ENCODE measurements around the gene SLC16A10.
"Not testable (repeated sequence)": the region's sequence is repeated elsewhere in the genome, so short reads cannot be mapped to it uniquely, and the experiment has no call there.

SLC16A10 gene

DNA sequence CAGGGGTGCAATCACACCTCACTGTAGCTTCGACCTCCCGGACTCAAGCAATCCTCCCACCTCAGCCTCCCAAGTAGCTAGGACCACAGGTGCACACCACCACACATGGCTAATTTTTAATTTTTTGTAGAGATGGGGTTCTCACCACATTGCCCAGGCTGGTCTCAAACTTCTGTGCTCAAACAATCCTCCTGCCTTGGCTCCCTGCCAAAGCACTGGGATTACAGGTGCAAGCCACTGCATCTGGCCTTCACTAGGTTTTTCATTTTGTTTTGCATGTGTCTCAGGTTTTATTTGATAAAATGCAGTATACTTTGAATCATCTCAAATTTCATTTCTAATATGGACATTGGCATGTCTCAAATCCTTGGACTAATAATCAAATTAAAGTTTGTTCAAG, 98.7 kb downstream of the SLC16A10 start:
- no peak for DNase-seq (ENCODE audit: low read depth in 2 of 2)

DNA sequence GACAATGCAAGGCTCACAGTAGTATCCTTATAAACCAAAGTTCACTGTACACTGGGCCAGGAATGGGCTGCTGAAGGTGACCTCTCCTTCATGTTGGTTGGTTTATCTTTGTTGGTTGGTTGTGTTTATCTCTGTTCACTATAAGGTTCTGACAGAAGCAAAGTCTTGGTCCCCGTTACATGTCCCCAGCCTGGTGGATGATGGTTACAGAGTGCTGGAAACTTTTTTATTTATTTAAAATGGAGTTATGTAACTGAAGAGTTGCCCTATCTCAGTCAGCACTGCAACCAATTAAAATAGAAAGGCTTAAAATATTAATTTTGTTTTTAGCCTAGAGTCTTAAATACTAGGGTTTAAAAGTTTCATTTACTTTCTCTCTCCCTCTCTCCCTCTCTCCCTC, 100.6 kb downstream of the SLC16A10 start:
- DNase-seq (ENCODE audit: low read depth in 2 of 2): no peak

DNA sequence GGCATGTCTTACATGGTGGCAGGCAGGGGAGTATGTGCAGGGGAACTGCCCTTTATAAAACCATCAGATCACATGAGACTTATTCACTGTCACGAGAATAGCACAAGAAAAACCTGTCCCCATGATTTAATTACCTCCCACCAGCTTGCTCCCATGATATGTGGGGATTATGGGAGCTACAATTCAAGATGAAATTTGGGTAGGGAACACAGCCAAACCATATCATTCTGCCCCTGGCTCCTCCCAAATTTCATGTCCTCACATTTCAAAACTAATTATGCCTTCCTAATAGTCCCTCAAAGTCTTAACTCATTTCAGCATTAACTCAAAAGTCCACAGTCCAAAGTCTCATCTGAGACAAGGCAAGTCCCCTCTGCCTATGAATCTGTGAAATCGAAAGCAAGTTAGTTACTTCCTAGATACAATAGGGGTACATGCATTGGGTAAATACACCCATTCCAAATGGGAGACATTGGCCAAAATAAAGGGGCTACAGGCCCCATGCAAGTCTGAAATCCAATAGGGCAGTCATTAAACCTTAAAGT, 102.4 kb downstream of the SLC16A10 start:
- not testable (repeated sequence) for DNase-seq (ENCODE audit: low read depth in 2 of 2)

DNA sequence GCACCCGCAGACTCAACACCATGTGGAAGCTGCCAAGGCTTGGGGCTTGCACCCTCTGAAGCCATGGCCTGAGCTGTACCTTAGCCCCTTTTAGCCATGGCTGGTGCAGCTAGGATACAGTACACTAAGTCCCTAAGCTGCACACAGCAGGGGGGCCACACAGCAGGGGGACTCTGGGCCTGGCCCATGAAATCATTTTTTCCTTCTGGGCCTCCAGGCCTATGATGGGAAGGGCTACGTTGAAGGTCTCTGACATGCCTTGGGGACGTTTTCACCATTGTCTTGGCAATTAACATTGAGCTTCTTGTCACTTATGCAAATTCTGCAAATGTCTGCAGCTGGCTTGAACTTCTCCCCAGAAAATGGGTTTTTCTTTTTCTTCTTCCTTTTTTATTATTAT, 103.3 kb downstream of the SLC16A10 start:
- no peak for DNase-seq (ENCODE audit: low read depth in 2 of 2)

DNA sequence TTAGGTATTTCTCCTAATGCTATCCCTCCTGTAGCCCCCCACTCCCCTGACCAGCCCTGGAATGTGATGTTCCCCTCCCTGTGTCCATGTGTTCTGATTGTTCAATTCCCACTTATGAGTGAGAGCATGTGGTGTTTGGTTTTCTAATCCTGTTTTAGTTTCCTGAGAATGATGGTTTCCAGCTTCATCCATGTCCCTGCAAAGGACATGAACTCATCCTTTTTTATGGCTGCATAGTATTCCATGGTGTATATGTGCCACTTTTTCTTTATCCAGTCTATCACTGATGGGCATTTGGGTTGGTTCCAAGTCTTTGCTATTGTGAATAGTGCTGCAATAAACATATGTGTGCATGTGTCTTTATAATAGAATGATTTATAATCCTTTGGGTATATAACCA, 103.8 kb downstream of the SLC16A10 start:
- DNase-seq (ENCODE audit: low read depth in 2 of 2): not testable (repeated sequence)

DNA sequence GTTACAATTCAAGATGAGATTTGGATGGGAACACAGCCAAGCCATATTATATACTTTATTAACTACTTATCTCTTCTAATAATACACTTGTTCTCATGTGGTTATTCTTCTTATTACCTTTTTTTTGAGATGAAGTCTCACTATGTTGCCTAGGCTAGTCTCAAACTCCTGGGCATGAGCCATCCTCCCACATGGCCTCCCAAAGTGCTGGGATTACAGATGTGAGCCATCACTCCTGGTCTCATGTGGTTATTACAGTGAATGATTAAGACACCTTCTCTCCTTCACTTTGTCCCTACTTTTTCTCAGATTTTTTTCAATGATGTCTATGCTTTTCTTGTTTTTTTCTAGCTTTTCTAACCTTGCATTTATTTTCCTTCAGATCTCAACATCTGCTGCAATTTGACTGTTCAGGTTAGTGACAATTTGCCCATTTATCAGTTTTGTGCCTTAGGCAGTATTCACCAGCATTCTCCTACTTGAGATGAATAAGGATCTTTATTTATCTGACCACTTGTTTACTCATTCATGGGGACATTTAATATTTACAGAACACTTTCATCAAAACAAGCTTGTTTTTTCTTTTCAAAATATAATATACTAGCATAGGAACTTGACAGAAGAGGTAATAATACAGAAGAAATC, 105.7 kb downstream of the SLC16A10 start:
- DNase-seq (ENCODE audit: low read depth in 2 of 2): no peak

DNA sequence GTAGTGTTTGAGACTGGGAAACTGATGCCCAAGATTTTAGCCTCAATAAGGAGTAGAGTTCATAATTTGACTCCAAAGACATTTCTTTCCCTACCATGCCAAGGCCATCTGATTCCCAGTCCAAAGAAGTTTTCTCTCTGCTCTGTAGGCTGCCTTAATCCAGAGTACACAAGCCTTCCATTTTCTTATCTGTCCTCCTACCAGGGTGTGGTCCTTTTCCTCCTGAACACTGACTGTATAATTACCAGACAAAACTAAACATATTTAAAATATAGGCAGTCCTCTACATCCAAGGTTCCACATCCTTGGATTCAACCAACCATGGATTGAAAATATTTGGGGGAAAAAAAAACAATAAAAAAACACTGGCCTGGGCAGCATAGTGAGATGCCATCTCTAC, 108.4 kb downstream of the SLC16A10 start:
- no peak for DNase-seq (ENCODE audit: low read depth in 2 of 2)

DNA sequence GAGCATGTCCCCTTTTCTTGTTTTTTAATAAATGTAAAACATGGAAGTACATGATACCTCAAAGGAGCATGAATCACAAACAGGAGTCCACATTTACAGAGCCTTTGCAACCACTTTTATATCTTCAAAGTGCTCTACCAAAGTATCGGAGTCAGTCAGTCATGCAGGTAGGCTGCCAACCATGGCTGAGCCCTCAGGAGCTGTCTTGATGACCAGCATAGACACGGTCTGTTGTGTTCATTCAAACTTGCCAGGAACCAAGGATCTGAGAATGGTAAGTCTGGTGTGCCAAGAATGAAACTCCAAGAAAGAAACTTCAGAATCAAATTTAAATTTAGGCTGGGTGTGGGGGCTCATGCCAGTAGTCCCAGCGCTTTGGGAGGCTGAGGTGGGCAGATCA, 111.5 kb downstream of the SLC16A10 start:
- no peak for DNase-seq (ENCODE audit: low read depth in 2 of 2)

DNA sequence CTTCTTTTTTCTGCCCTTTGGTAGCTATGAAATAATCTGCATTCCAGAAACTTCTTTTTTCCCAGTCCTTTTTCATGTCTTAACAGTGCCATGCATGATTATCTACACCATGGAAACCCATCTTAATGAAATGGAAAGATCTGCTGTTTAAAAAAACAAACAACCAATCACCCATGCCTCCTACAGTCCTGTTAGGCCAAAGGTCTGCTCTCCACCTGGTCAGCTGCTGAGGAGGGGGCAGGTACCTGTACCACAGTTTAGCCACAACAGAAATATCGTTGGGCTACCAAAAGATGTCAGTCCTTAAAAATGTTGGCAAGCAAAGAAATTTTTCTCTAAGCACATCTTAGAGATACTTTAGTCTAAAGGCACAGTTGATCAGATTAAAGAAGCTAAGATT, 112.6 kb downstream of the SLC16A10 start:
- no peak for DNase-seq (ENCODE audit: low read depth in 2 of 2)

DNA sequence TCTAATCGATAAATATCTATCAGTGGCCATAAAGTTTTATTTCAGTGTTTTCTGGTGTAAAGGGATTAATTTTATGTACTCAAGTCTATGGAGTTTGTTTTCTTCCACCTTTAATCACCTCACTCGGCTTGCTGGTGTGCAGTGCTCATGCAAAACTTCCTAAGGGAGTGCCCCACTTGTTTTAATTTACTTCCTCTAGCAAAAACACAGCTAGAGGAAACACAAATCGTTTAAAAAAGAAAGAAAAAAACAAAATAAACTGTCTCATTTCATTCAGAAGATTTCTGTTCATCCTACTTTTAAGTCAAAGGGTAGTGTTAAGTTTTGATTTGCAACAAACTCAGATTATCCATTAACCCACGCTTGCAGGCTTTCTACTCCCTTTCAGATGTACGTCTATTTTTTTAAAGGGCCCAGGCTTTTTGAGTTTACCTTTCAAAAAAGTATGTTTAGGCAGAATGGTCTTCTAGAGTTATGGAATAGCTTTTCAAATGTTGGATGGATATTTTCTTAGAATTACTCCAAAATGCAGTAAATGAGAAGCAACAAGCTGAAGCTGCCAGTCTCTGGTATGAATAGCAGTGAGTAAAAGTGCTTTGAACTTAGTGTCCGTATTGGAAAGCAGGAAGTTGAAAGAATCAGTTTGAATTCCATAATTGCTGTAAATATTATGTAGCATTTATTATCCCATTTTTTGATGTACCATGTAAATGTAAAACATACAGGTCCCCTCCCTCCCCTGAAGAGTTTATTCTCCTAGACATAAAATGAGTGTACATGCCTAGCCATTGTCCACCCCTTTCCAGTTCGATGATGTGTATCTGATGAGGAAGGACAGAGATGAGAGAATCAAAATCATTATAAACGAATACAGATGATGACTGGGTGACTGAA, 113.3 kb downstream of the SLC16A10 start:
- no peak for DNase-seq (ENCODE audit: low read depth in 2 of 2)

DNA sequence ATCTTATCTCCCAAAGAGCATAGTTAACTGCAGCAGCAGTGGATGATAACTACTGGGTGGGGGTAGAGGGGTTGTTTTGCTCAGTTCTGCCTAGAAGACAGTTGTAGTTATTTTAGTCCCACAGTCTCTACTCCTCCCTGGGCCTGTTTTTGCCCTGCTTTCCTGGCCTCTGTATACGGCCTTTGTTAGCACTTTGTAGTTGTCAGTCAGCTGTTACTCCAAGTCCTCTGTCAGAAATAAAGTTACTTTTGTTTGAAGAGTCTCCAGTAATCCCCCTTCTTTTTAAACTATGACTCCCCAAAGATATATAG, 113.9 kb downstream of the SLC16A10 start:
- DNase-seq (ENCODE audit: low read depth in 2 of 2): no peak

DNA sequence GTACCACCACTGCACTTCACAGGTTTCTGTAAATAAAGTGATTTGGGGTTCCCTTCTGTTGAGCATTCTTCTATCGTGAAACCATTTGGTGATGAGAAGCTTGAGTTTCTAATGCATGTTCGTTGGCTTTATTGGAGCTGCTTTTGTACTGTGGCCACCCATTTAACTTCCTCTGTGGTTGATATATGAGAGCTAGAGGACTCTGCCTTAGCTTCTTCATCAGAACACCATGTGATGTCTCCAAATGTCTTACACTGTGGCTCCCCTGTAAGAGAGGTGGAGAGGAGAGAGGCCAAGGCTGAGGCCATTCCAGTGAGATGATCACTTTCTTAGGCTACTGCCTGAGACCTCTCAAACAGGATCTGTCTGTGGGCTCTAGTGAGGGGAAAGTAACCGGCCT, 114.5 kb downstream of the SLC16A10 start:
- no peak for DNase-seq (ENCODE audit: low read depth in 2 of 2)

DNA sequence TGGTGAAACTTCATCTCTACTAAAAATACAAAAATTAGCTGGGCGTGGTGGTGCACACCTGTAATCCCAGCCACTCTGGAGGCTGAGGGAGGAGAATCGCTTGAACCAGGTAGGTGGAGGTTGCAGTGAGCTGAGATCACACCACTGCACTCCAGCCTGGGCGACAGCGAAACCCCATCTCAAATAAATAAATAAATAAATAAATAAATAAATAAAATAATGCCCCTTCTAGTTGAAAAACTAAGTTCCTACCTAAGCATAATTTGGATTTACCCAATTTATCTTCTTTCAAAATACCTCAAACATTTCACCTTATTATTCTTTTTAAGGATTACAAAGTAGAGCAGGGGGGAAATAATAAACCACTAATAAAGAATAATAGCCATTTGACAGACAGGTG, 116.2 kb downstream of the SLC16A10 start:
- DNase-seq (ENCODE audit: low read depth in 2 of 2): not testable (repeated sequence)

DNA sequence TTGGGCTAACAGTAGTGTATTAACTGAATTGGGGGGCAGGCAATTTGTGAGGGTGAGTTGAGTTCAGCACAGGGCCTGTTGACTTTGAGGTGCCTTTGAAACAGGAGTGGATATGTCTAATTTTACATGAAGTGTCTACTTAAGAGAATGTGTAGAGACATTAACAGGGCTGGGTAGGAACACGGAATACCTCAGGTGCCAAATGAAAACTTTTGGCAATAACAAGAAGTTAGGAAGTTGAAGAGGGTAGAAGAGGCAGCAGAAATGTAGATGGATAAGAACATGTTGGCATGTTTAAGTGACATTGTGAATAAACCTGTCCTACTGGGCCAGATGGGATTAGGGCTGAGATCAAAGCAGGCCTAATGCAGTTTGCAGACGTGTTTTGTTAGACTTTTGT, 117.0 kb downstream of the SLC16A10 start:
- no peak for DNase-seq (ENCODE audit: low read depth in 2 of 2)

DNA sequence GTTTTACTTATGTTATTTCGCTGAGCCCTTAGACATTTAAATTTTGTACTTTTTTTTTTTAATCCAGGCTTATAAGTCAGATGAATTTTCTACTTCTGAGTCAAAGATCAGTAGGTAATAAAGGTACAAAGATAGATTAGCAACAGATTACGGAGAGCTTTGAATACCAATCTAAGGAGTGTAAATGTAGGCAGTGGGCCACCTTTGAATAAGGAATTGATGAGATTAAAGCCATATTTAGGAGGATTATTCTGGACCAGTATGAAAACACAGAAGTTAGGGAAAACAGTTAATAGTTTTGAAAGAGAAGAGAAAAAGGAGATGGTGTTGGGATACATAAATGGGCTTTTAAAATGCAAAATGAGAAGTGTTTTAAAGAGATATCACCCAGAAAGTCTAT, 117.6 kb downstream of the SLC16A10 start:
- DNase-seq (ENCODE audit: low read depth in 2 of 2): no peak

DNA sequence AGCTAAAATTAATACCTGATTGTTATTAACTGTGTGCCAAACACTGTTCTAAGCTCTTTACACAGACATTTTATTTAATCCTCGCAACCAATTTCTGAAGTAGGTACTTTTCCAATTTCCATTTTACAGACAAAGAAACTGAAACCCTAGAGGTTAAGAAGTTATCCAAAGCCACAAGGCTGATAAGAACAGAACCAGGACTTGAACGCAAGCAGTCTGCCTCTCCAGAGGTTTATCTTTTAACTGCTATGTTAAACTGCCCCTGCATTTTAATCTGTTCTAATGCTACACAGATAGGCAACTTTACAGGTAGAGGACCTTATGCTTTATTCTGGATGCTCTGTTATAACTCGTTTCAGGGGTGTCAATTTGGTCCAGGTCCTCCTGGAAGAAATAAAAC, 118.2 kb downstream of the SLC16A10 start:
- DNase-seq (ENCODE audit: low read depth in 2 of 2): no peak

DNA sequence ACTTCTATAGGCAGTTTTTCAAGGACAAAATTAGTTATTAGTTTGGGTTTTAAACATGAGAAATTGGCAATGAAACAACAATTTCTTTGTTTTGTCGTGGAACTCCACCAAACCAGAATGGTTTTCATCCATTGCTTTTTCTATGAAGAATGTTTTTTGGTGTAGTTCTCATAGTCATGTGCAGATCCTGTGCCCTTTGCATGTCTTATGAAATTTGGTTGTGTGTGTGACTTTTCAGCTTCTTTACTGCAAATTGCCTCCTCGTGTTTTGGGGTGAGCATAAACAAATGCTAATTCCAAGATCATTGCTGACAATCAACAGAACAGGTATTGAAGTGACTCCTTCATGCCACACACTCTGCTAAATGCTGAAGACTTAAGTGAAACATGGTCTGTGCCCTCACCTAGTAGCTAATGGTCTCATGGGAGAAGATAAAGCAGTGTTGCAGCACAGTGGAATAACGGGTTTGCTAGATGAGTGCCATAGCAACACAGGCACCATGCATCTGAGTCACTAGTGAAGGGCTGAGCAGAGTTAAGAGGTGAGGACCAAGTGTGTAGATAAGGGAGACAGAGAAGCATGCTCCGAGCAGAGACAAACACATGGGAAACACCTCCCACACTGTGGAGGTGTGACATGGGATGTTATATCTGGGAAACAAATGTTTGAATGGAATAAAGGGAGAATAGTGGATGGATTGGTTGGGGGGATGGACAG, 120.0 kb downstream of the SLC16A10 start:
- DNase-seq (ENCODE audit: low read depth in 2 of 2): no peak

DNA sequence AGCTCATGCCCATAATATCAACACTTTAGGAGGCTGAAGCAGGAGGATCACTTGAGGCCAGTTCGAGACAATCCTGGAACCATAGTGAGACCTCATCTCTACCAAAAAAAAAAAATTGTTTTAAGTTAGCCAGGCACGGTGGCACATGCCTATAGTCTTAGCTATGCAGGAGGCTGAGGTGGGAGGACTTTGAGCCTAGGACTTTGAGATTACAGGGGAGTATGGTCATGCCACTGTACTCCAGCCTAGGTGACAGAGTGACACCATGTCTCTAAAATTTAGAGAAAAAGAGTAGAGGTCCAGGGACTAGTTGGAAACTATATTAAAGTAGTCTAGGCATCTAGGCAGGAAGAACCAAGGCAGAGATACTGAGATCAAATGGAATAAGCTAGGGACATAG, 121.6 kb downstream of the SLC16A10 start:
- DNase-seq (ENCODE audit: low read depth in 2 of 2): no peak

DNA sequence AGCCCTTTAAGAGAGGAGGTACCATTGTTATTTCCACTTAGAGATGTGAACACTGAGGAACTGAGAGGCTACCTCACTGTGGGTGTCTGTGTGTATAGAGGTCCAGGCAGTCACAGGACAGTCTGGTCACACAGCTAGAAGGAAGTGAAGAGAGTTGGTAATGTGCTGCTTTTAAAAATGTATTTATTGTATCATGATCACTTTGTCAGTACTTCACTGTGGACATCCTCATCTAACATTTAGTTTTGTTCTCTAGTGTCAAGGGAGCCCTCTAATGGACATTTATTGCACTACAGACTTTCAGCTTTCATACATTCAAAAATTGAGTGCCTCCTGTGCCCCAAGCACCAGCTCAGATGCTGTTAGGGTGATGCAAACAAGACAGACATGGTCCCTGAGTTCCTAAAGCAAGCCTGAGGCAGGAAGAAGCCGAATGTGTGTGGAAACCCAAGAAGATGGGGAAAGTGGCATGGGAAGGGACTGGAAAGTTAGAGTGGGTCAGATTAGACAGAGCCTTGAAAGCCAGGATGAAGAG, 123.0 kb downstream of the SLC16A10 start:
- DNase-seq (ENCODE audit: low read depth in 2 of 2): no peak

DNA sequence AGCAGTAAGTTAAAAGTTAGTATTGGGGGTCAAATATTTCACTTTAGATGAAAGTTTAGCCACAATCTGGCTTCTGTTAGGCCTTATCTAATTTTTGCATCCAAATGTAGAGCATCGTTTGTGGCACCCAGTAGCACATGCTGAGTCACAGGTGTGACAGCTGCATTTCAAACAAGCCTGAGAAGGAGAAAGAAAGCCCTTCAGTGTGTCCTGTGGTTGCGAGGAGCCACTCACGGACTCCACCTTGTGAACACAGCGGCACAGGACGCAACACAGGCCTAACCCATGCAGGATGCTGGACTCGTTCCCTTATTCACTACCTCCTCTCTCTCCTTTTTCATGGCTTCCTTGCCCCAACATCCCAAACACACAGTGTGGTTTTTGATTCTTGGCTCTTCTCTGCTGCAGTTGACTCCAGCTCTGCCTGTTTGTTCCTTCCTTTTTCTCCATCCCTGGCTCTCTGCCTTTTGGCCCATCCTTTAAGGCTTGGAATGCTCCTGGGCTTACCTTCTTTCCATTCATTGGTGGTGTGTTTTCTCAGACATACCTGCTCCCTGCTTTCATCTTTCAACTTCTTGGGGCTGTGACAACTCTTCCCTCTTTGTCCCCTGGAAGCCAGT, 124.2 kb downstream of the SLC16A10 start:
- no peak for DNase-seq (ENCODE audit: low read depth in 2 of 2)

DNA sequence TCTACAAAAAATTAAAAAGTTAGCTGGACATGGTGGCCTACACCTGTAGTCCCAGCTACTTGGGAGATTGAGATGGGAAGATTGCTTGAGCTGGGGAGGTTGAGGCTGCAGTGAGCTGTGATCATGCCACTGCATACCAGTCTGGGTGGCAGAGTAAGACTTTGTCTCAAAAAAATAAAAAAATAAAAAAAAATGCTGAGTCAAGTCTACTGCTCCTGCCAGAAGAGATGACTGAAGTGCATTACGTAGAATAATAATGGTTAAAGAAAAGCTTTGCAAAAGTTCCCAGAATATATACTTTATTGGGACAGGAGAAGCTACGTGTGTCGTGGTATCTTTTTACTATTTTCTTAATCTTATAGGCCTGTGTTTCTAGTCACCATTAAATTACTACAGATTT, 125.3 kb downstream of the SLC16A10 start:
- DNase-seq (ENCODE audit: low read depth in 2 of 2): no peak

DNA sequence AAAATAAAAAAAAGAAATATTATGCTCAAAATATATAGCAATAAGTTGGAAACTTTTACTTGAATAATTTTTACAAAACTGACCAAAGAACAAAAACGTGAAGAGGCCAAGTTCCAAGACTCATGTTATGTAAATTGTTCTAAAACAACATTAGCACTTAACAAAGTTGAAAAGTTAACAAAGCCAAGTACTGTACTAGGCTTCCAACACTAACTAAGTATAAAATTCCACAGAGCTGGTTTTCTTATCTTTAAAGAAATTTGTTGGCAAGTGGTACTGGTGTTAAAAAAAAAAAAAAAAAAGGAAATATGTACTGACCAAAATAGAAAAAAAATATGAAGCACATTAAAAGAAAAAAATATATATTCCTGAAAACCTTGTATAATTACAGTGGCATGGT, 127.8 kb downstream of the SLC16A10 start:
- DNase-seq (ENCODE audit: low read depth in 2 of 2): no peak
